Transverse colon (tissue), 4 donors: ENCODE data around the gene SLC25A13. TPM values are rescaled to one million over a fixed set of nuclear protein-coding genes. Genes with fewer than 3 reads are reported as not detected.

ENCODE experiments used
- DNase-seq: peaks from one replicate; pipeline ENCODE4 v3.0.0-alpha.2; 2019
- H3K27ac ChIP-seq, 4 donors: fragments of 200-600 bp; sonication (generic); 2 replicates each; pipeline ENCODE4 v1.5.1; 2016 to 2018; ENCODE audit warnings: inconsistent platforms in 4 of 4
- H3K27me3 ChIP-seq: fragments of 200-600 bp; sonication (generic); 2 replicates; pipeline ENCODE4 v1.5.1; 2017; ENCODE audit warnings: inconsistent platforms
- H3K36me3 ChIP-seq, 4 donors: fragments of 200-600 bp; sonication (generic); 2 replicates each; pipeline ENCODE4 v1.5.1; 2017 to 2019; ENCODE audit warnings: inconsistent platforms in 4 of 4
- H3K4me1 ChIP-seq, 4 donors: fragments of 200-600 bp; sonication (generic); 2 replicates each; pipeline ENCODE4 v1.5.1; 2017 to 2020; ENCODE audit warnings: inconsistent platforms in 4 of 4
- H3K4me3 ChIP-seq, 4 donors: fragments of 200-600 bp; sonication (generic); 1 replicate in 1 of 4; 2 replicates in 3 of 4; pipeline versions ENCODE4 v1.5.1 to v1.6.1; 2017 to 2019; ENCODE audit warnings: inconsistent platforms in 4 of 4
- H3K9me3 ChIP-seq, 2 donors: fragments of 200-600 bp; sonication (generic); 2 replicates each; pipeline ENCODE4 v1.5.1; 2017 to 2019; ENCODE audit warnings: inconsistent platforms in 2 of 2
- CTCF ChIP-seq, 5 experiments: fragments of 200-600 bp in 3 of 5; fragments of 450-650 bp in 2 of 5; sonication (generic) in 3 of 5; IDR thresholded peaks; 1 replicate in 2 of 5; 2 replicates in 3 of 5; pipeline ENCODE4 v1.5.1; 2016 to 2017; ENCODE audit warnings: antibody characterized with exemption in 5 of 5, inconsistent platforms in 3 of 5, mild to moderate bottlenecking in 2 of 5, moderate library complexity in 1 of 5
- EP300 ChIP-seq: sonication (generic); formaldehyde crosslinking; IDR thresholded peaks from one replicate; pipeline ENCODE4 v1.6.1; 2017; ENCODE audit warnings: antibody characterized with exemption, low read depth
- POLR2A ChIP-seq: fragments of 450-650 bp; IDR thresholded peaks from one replicate; pipeline ENCODE4 v1.6.1; 2016; ENCODE audit warnings: antibody characterized with exemption, mild to moderate bottlenecking, moderate library complexity
- POLR2AphosphoS5 ChIP-seq, 3 donors: sonication (generic); formaldehyde crosslinking; IDR thresholded peaks; one replicate each; pipeline ENCODE4 v1.6.1; 2016; ENCODE audit warnings: antibody characterized with exemption in 3 of 3
- WGBS, 2 donors: methylation state at CpG; one replicate each; pipeline ENCODE4 v1.1.5; 2018; ENCODE audit warnings: low coverage in 1 of 2; 5-methylcytosine and 5-hydroxymethylcytosine counted together
- in situ Hi-C, 4 donors: fragments of 200-750 bp; cut with MboI; loops; one replicate each; pipeline versions ENCODE4 v1.15.0 to v1.15.1; 2017; ENCODE audit warnings: low sequenced_read_pairs in 3 of 4, low pct_ligation_motif_present in 1 of 4, low pct_unique_long_range_greater_than_20kb in 1 of 4
- intact Hi-C: fragments of 100-400 bp; cut with DNase I; formaldehyde crosslinking; loops from one replicate; pipeline ENCODE4 v1.15.1; 2023; ENCODE audit warnings: low total_unique reads
- total RNA-seq, 4 donors: library from RNA; depleted of rRNA; stranded (reverse); fragments of >200 nt; gene quantifications; one replicate each; pipeline ENCODE4 v1.1.0, GENCODE V29; 2016

SLC25A13 gene
- total RNA-seq, 4 donors from 2014 or later, result 7.8 to 68.9 (median 59.6) TPM

- intact Hi-C loops (no loop called here), in situ Hi-C loops (no loop called here)
- no peaks in the 10 kb centered on the region for H3K36me3 ChIP-seq
- WGBS, 2 donors, result 51 to 70% methylated on average over 4 to 5 of the region's 5 CpGs
- no peak for DNase-seq
- TF ChIP-seq EP300, result no peak
- no peak for TF ChIP-seq POLR2AphosphoS5 (IDR thresholded peaks at IDR 0.05)
- no peak for TF ChIP-seq CTCF (IDR thresholded peaks at IDR 0.05)
- TF ChIP-seq POLR2A, result no peak
- no peak overlapping the region for H3K4me3 ChIP-seq
- peak overlapping the region in 3 of 4 donors; percentile 10 to 54 (median 13) for H3K27ac ChIP-seq
- H3K27me3 ChIP-seq, result no peaks in the 10 kb centered on the region
- H3K9me3 ChIP-seq, result no peaks in the 10 kb centered on the region
- peaks cover 2 to 41% (median 16%) of the 10 kb centered on the region in 4 donors for H3K4me1 ChIP-seq
Observed at GRCh38 chr7:96303686-96304443, 18.0 kb downstream of the SLC25A13 start.

- H3K27me3 ChIP-seq, result no peaks in the 10 kb centered on the region
- H3K4me3 ChIP-seq, result no peak overlapping the region
- in situ Hi-C loops (no loop called here), intact Hi-C loops (no loop called here)
- peaks cover 0 to 34% (median 9%) of the 10 kb centered on the region in 4 donors for H3K4me1 ChIP-seq
- H3K9me3 ChIP-seq, result no peaks in the 10 kb centered on the region
- TF ChIP-seq CTCF (IDR thresholded peaks at IDR 0.05) (no peak), POLR2AphosphoS5 (IDR thresholded peaks at IDR 0.05) (no peak), EP300 (no peak), POLR2A (no peak)
- no peaks in the 10 kb centered on the region for H3K36me3 ChIP-seq
- peak; percentile 28 for DNase-seq
- WGBS, 2 donors, result 43 to 60% methylated on average over 1 to 5 of the region's 5 CpGs
- peak overlapping the region in 3 of 4 donors; percentile 10 to 54 (median 13) for H3K27ac ChIP-seq
Observed at GRCh38 chr7:96303105-96303685, 18.7 kb downstream of the SLC25A13 start.

GRCh38 chr7:96300986-96301385 is 20.9 kb downstream of the SLC25A13 start:
- peaks cover 0 to 29% (median 8%) of the 10 kb centered on the region in 4 donors for H3K4me1 ChIP-seq
- WGBS, 2 donors, result 76 to 88% methylated on average over 1 of the region's 1 CpG

More at GRCh38 chr7:96300986-96301385, 20.9 kb downstream of the SLC25A13 start:
- H3K9me3 ChIP-seq, result no peaks in the 10 kb centered on the region
- H3K36me3 ChIP-seq, result peaks cover 0 to 6% (median 0%) of the 10 kb centered on the region in 4 donors
- TF ChIP-seq CTCF (IDR thresholded peaks at IDR 0.05) (no peak), EP300 (no peak), POLR2AphosphoS5 (IDR thresholded peaks at IDR 0.05) (no peak), POLR2A (no peak)
- intact Hi-C loops, result no loop called here
- in situ Hi-C loops, result no loop called here
- no peak for DNase-seq
- H3K27me3 ChIP-seq, result no peaks in the 10 kb centered on the region
- H3K27ac ChIP-seq, result no peak overlapping the region
- no peak overlapping the region for H3K4me3 ChIP-seq
